HEK293 (cell line): ENCODE results near the gene PLBD1.

Source experiments
- CTCF ChIA-PET: fragments of 350-600 bp; formaldehyde crosslinking; extraction: SDS; loops from one replicate; lab custom pipeline; 2021; ENCODE audit warnings: antibody characterized with exemption; lab: Yijun Ruan, JAX
- POLR2A ChIA-PET: fragments of 300-600 bp; formaldehyde crosslinking; extraction: SDS; loops from one replicate; lab custom pipeline; 2020; ENCODE audit warnings: antibody characterized with exemption, inconsistent platforms; lab: Yijun Ruan, JAX
- H3K27ac ChIP-seq: fragments of 200-500 bp; sonication (Bioruptor generic); 2 replicates; pipeline ENCODE4 v1.5.1; 2014; ENCODE audit warnings: low read depth, low read length, control low read depth, inconsistent platforms; ENCODE audit errors: extremely low read depth
- H3K36me3 ChIP-seq, 2 experiments: fragments of 200-500 bp in 1 of 2; sonication (Bioruptor generic) in 1 of 2; 1 replicate in 1 of 2; 2 replicates in 1 of 2; pipeline ENCODE4 v1.5.1; 2014 to 2017; ENCODE audit warnings: inconsistent platforms in 2 of 2, low read length in 2 of 2; ENCODE audit not compliant: control insufficient read depth in 2 of 2, insufficient read depth in 1 of 2
- H3K4me1 ChIP-seq: fragments of 200-500 bp; sonication (Bioruptor generic); 2 replicates; pipeline ENCODE4 v1.5.1; 2014; ENCODE audit warnings: mild to moderate bottlenecking, low read length, inconsistent platforms; ENCODE audit not compliant: control insufficient read depth, insufficient read depth
- H3K4me3 ChIP-seq: 2 replicates; pipeline ENCODE4 v1.5.1; 2011; ENCODE audit warnings: low read depth, mild to moderate bottlenecking, control low read depth, low read length, moderate library complexity
- H3K9me3 ChIP-seq: fragments of 200-500 bp; sonication (Bioruptor generic); 2 replicates; pipeline ENCODE4 v1.5.1; 2014; ENCODE audit warnings: low read depth, low read length, inconsistent platforms; ENCODE audit not compliant: control insufficient read depth, insufficient read depth
- BCL11A ChIP-seq: fragments of 450-650 bp; formaldehyde crosslinking; IDR thresholded peaks from 2 replicates; pipeline ENCODE4 v1.5.1; 2016; ENCODE audit warnings: low read depth, missing biosample characterization, missing genetic modification characterization
- GLI4 ChIP-seq: fragments of 450-650 bp; formaldehyde crosslinking; IDR thresholded peaks from 2 replicates; pipeline ENCODE4 v1.5.1; 2016; ENCODE audit warnings: missing biosample characterization, missing genetic modification characterization
- IKZF3 ChIP-seq: fragments of 450-650 bp; IDR thresholded peaks from 2 replicates; pipeline ENCODE4 v1.5.0; 2018; ENCODE audit warnings: missing biosample characterization, mild to moderate bottlenecking, missing genetic modification characterization, moderate library complexity
- MZF1 ChIP-seq: fragments of 450-650 bp; formaldehyde crosslinking; IDR thresholded peaks from 2 replicates; pipeline ENCODE4 v1.5.1; 2017; ENCODE audit warnings: missing biosample characterization, missing genetic modification characterization, borderline replicate concordance
- OSR2 ChIP-seq: fragments of 450-650 bp; formaldehyde crosslinking; IDR thresholded peaks from 2 replicates; pipeline ENCODE4 v1.5.1; 2016; ENCODE audit warnings: missing biosample characterization, missing genetic modification characterization
- ZFHX2 ChIP-seq: fragments of 450-650 bp; formaldehyde crosslinking; conservative IDR thresholded peaks from 2 replicates; pipeline ENCODE4 v1.5.1; 2016; ENCODE audit warnings: missing biosample characterization, missing genetic modification characterization
- ZNF112 ChIP-seq: fragments of 450-650 bp; formaldehyde crosslinking; IDR thresholded peaks from 2 replicates; pipeline ENCODE4 v1.5.0; 2017; ENCODE audit warnings: missing biosample characterization, missing genetic modification characterization
- ZNF18 ChIP-seq: fragments of 450-650 bp; formaldehyde crosslinking; IDR thresholded peaks from 2 replicates; pipeline ENCODE4 v1.5.1; 2016; ENCODE audit warnings: missing biosample characterization, missing genetic modification characterization
- ZNF350 ChIP-seq: fragments of 450-650 bp; formaldehyde crosslinking; IDR thresholded peaks from 2 replicates; pipeline ENCODE4 v1.5.0; 2017; ENCODE audit warnings: missing biosample characterization, mild to moderate bottlenecking, missing genetic modification characterization
- ZNF426 ChIP-seq: fragments of 450-650 bp; formaldehyde crosslinking; IDR thresholded peaks from 2 replicates; pipeline ENCODE4 v1.5.1; 2017; ENCODE audit warnings: missing biosample characterization, missing genetic modification characterization, mild to moderate bottlenecking, inconsistent platforms, moderate library complexity
- ZNF473 ChIP-seq: fragments of 450-650 bp; formaldehyde crosslinking; IDR thresholded peaks from 2 replicates; pipeline ENCODE4 v1.5.1; 2017; ENCODE audit warnings: missing biosample characterization, missing genetic modification characterization
- ZNF510 ChIP-seq: fragments of 450-650 bp; formaldehyde crosslinking; IDR thresholded peaks from 2 replicates; pipeline ENCODE4 v1.5.1; 2018; ENCODE audit warnings: mild to moderate bottlenecking, missing genetic modification characterization, missing biosample characterization; ENCODE audit not compliant: insufficient replicate concordance
- ZNF514 ChIP-seq: fragments of 450-650 bp; formaldehyde crosslinking; IDR thresholded peaks from 2 replicates; pipeline ENCODE4 v1.5.1; 2016; ENCODE audit warnings: missing biosample characterization, missing genetic modification characterization
- ZNF621 ChIP-seq: fragments of 450-650 bp; formaldehyde crosslinking; IDR thresholded peaks from 2 replicates; pipeline ENCODE4 v1.5.1; 2017; ENCODE audit warnings: missing biosample characterization, missing genetic modification characterization
- ZNF629 ChIP-seq: fragments of 450-650 bp; formaldehyde crosslinking; IDR thresholded peaks from 2 replicates; pipeline ENCODE4 v1.5.1; 2017; ENCODE audit warnings: missing biosample characterization, missing genetic modification characterization
- ZNF645 ChIP-seq: fragments of 450-650 bp; formaldehyde crosslinking; IDR thresholded peaks from 2 replicates; pipeline ENCODE4; 2016; ENCODE audit warnings: missing biosample characterization, missing genetic modification characterization
- ZNF701 ChIP-seq: fragments of 450-650 bp; formaldehyde crosslinking; IDR thresholded peaks from 2 replicates; pipeline ENCODE4 v1.5.1; 2016; ENCODE audit warnings: missing biosample characterization, missing genetic modification characterization
- ZNF777 ChIP-seq: fragments of 450-650 bp; formaldehyde crosslinking; IDR thresholded peaks from 2 replicates; pipeline ENCODE4 v1.5.1; 2017; ENCODE audit warnings: missing biosample characterization, missing genetic modification characterization, borderline replicate concordance
- TF ChIP-seq, protein P1 (sequence below): fragments of 450-650 bp; formaldehyde crosslinking; IDR thresholded peaks from 2 replicates; pipeline ENCODE4 v1.5.1; 2016; ENCODE audit warnings: missing biosample characterization, missing genetic modification characterization
- TF ChIP-seq, protein P2 (sequence below): fragments of 450-650 bp; formaldehyde crosslinking; IDR thresholded peaks from 2 replicates; pipeline ENCODE4 v1.5.1; 2016; ENCODE audit warnings: missing biosample characterization, missing genetic modification characterization

The PLBD1 gene

DNA sequence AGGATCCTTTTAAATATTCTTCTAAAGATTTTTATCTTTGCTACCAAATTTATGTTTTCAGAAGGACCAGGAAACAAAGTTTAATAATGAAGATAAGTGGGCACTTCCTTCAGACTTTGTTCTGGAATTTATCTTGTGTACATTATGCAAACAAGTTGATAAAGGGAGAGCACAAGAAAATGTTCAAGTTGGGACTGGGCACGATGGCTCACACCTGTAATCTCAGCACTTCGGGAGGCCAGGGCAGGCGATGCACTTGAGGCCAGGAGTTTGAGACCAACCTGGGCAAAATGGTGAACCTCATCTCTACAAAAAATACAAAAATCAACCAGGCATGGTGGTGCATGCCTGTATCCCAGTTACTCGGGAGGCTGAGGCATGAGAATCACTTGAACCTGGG lies 4.6 kb downstream of the PLBD1 start:
- no peak overlapping the region for H3K27ac ChIP-seq
- CTCF ChIA-PET: no interaction called here
- POLR2A ChIA-PET: no interaction called here
- H3K4me3 ChIP-seq: no peak overlapping the region
- H3K36me3 ChIP-seq: no peaks in the 10 kb centered on the region
- TF ChIP-seq OSR2: no peak
- TF ChIP-seq IKZF3 (tag by site-specific recombination): no peak
- no peak for TF ChIP-seq ZNF514
- no peak for TF ChIP-seq MZF1 (tag by site-specific recombination)
- TF ChIP-seq ZNF350: no peak
- TF ChIP-seq GLI4 (tag by site-specific recombination): no peak
- TF ChIP-seq, protein P1, sequence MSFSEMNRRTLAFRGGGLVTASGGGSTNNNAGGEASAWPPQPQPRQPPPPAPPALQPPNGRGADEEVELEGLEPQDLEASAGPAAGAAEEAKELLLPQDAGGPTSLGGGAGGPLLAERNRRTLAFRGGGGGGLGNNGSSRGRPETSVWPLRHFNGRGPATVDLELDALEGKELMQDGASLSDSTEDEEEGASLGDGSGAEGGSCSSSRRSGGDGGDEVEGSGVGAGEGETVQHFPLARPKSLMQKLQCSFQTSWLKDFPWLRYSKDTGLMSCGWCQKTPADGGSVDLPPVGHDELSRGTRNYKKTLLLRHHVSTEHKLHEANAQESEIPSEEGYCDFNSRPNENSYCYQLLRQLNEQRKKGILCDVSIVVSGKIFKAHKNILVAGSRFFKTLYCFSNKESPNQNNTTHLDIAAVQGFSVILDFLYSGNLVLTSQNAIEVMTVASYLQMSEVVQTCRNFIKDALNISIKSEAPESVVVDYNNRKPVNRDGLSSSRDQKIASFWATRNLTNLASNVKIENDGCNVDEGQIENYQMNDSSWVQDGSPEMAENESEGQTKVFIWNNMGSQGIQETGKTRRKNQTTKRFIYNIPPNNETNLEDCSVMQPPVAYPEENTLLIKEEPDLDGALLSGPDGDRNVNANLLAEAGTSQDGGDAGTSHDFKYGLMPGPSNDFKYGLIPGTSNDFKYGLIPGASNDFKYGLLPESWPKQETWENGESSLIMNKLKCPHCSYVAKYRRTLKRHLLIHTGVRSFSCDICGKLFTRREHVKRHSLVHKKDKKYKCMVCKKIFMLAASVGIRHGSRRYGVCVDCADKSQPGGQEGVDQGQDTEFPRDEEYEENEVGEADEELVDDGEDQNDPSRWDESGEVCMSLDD (tag by site-specific recombination): no peak
- TF ChIP-seq ZNF510 (tag by site-specific recombination): no peak
- TF ChIP-seq ZNF112: no peak
- TF ChIP-seq ZNF18: no peak
- no peak for TF ChIP-seq ZNF645 (tag by site-specific recombination)
- no peaks in the 10 kb centered on the region for H3K4me1 ChIP-seq
- no peaks in the 10 kb centered on the region for H3K9me3 ChIP-seq

DNA sequence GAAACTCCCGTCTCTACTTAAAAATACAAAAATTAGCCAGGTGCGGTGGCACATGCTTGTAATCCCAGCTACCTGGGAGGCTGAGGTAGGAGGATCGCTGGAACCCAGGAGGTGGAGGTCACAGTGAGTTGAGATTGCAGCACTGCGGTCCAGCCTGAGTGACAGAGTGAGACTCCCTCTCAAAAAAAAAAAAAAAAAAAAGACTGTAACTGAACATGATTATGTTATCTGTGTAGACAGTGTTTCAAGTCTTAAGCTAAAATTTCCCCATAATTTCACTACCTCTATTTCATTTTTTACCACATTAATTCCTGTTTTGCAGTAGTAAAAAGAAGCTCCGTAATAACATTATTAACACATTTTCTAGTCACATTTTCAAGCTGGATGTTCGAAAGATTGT lies 5.4 kb downstream of the PLBD1 start:
- CTCF ChIA-PET: interaction anchor here (0.6 kb wide), 1 partner anchor 49 kb away, joined by 3 read pairs; no protein-coding TSS in a partner anchor
- Histone ChIP-seq H3K27ac (no peak overlapping the region), H3K36me3 (no peaks in the 10 kb centered on the region), H3K4me1 (no peaks in the 10 kb centered on the region), H3K9me3 (no peaks in the 10 kb centered on the region), H3K4me3 (no peak overlapping the region)
- no peak for TF ChIP-seq ZNF701 (tag by site-specific recombination)
- TF ChIP-seq, protein P2, sequence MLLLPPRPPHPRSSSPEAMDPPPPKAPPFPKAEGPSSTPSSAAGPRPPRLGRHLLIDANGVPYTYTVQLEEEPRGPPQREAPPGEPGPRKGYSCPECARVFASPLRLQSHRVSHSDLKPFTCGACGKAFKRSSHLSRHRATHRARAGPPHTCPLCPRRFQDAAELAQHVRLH (tag by site-specific recombination): no peak
- no peak for TF ChIP-seq ZNF426 (tag by site-specific recombination)
- TF ChIP-seq ZFHX2 (tag by site-specific recombination): no peak
- no peak for TF ChIP-seq ZNF629 (tag by site-specific recombination)
- TF ChIP-seq BCL11A (tag by site-specific recombination): no peak
- TF ChIP-seq ZNF473 (tag by site-specific recombination): no peak
- TF ChIP-seq ZNF621 (tag by site-specific recombination): no peak
- TF ChIP-seq ZNF777: no peak
- POLR2A ChIA-PET: no interaction called here
